HEK293T (cell line): Measurements from ENCODE around the gene LPCAT1.

Experiments
- ARNT ChIP-seq: fragments of 450-650 bp; IDR thresholded peaks from 2 replicates; pipeline ENCODE4 v1.6.1; 2017; ENCODE audit warnings: mild to moderate bottlenecking
- BHLHE40 ChIP-seq: fragments of 450-650 bp; IDR thresholded peaks from 2 replicates; pipeline ENCODE4 v1.6.1; 2016; ENCODE audit warnings: mild to moderate bottlenecking, moderate library complexity, borderline replicate concordance
- CTBP1 ChIP-seq: fragments of 450-650 bp; IDR thresholded peaks from 2 replicates; pipeline ENCODE4 v1.6.1; 2016; ENCODE audit warnings: borderline replicate concordance
- FOXA1 ChIP-seq: fragments of 450-650 bp; IDR thresholded peaks from 2 replicates; pipeline ENCODE4 v1.6.1; 2016; ENCODE audit warnings: mild to moderate bottlenecking
- FOXK2 ChIP-seq: fragments of 450-650 bp; IDR thresholded peaks from 2 replicates; pipeline ENCODE4 v1.6.1; 2016; ENCODE audit warnings: mild to moderate bottlenecking
- FOXM1 ChIP-seq: fragments of 450-650 bp; IDR thresholded peaks from 2 replicates; pipeline ENCODE4 v1.6.1; 2017; ENCODE audit warnings: mild to moderate bottlenecking, borderline replicate concordance
- HDGF ChIP-seq: fragments of 450-650 bp; IDR thresholded peaks from 2 replicates; pipeline ENCODE4 v1.6.1; 2017; ENCODE audit warnings: antibody characterized with exemption, borderline replicate concordance
- L3MBTL2 ChIP-seq: fragments of 450-650 bp; conservative IDR thresholded peaks from 2 replicates; pipeline ENCODE4 v1.6.1; 2016; ENCODE audit warnings: mild to moderate bottlenecking
- LEF1 ChIP-seq: fragments of 450-650 bp; IDR thresholded peaks from 2 replicates; pipeline ENCODE4 v1.6.1; 2017; ENCODE audit warnings: mild to moderate bottlenecking, borderline replicate concordance
- NFRKB ChIP-seq: fragments of 450-650 bp; IDR thresholded peaks from 2 replicates; pipeline ENCODE4 v1.6.1; 2016; ENCODE audit warnings: mild to moderate bottlenecking, moderate library complexity
- SP1 ChIP-seq: fragments of 450-650 bp; IDR thresholded peaks from 2 replicates; pipeline ENCODE4 v1.6.1; 2017
- TARDBP ChIP-seq: fragments of 450-650 bp; IDR thresholded peaks from 2 replicates; pipeline ENCODE4 v1.6.1; 2016
- ZNF384 ChIP-seq: fragments of 450-650 bp; IDR thresholded peaks from 2 replicates; pipeline ENCODE4 v1.6.1; 2016

- TF ChIP-seq BHLHE40 (no peak), FOXK2 (no peak), FOXA1 (no peak), ZNF384 (no peak), SP1 (no peak), FOXM1 (no peak), NFRKB (no peak), TARDBP (no peak), L3MBTL2 (no peak), CTBP1 (no peak), ARNT (no peak), LEF1 (no peak), HDGF (no peak)
Measured at GRCh38 chr5:1510631-1511030, 13.1 kb downstream of the LPCAT1 start.
